CD4-positive, alpha-beta memory T cell (primary cell): ENCODE measurements around the gene ZNF248. TPM values are rescaled to one million over a fixed set of nuclear protein-coding genes. Genes with fewer than 3 reads are reported as not detected.

Experiments used
- CTCF ChIA-PET: fragments of 350-600 bp; sonication (Branson Sonifier 250); formaldehyde crosslinking; loops from one replicate; lab custom pipeline; 2021; ENCODE audit warnings: inconsistent platforms; ENCODE audit not compliant: partially characterized antibody; lab: Charles Lee
- POLR2A ChIA-PET: fragments of 350-600 bp; sonication (Branson Sonifier 250); formaldehyde crosslinking; loops from one replicate; lab custom pipeline; 2021; ENCODE audit not compliant: partially characterized antibody; lab: Charles Lee
- DNase-seq, 5 donors: peaks; one replicate each; pipeline versions ENCODE4 v3.0.0 to v3.0.0-alpha.2; 2020 to 2022; ENCODE audit warnings: mixed read lengths in 1 of 5
- H3K27ac ChIP-seq: one replicate; pipeline ENCODE4 v1.7.0; 2013; ENCODE audit warnings: low read depth, low read length
- H3K27me3 ChIP-seq: 2 replicates; pipeline ENCODE4 v1.7.0; 2013; ENCODE audit warnings: mild to moderate bottlenecking, low read length, moderate library complexity; ENCODE audit not compliant: insufficient read depth
- H3K36me3 ChIP-seq: 2 replicates; pipeline ENCODE4 v1.7.0; 2013; ENCODE audit warnings: mild to moderate bottlenecking, low read length, moderate library complexity; ENCODE audit not compliant: insufficient read depth
- H3K4me1 ChIP-seq: 2 replicates; pipeline ENCODE4 v1.7.0; 2013; ENCODE audit warnings: mild to moderate bottlenecking, low read length, moderate library complexity; ENCODE audit not compliant: insufficient read depth
- H3K4me3 ChIP-seq, 2 donors: one replicate each; pipeline ENCODE4 v1.7.0; 2013; ENCODE audit warnings: low read length in 2 of 2, mild to moderate bottlenecking in 1 of 2
- H3K9me3 ChIP-seq, 2 donors: one replicate each; pipeline ENCODE4 v1.7.0; 2013; ENCODE audit warnings: low read length in 2 of 2, control low read depth in 1 of 2; ENCODE audit not compliant: control insufficient read depth in 1 of 2
- H3K27ac Mint-ChIP-seq, 7 donors: one replicate each; pipeline ENCODE4 v1.8.0; 2020 to 2021; ENCODE audit warnings: mixed read lengths in 7 of 7, mild to moderate bottlenecking in 6 of 7, inconsistent platforms in 3 of 7, moderate library complexity in 3 of 7
- H3K27me3 Mint-ChIP-seq, 2 donors: one replicate each; pipeline ENCODE4 v1.8.0; 2020 to 2021; ENCODE audit warnings: mixed read lengths in 2 of 2
- H3K36me3 Mint-ChIP-seq, 2 donors: one replicate each; pipeline ENCODE4 v1.8.0; 2020 to 2021; ENCODE audit warnings: mixed read lengths in 2 of 2, inconsistent platforms in 1 of 2, mild to moderate bottlenecking in 1 of 2
- H3K4me1 Mint-ChIP-seq, 4 donors: one replicate each; pipeline ENCODE4 v1.8.0; 2020 to 2021; ENCODE audit warnings: mixed read lengths in 4 of 4, mild to moderate bottlenecking in 1 of 4
- H3K4me3 Mint-ChIP-seq, 8 donors: one replicate each; pipeline ENCODE4 v1.8.0; 2020 to 2021; ENCODE audit warnings: mixed read lengths in 8 of 8, mild to moderate bottlenecking in 7 of 8, moderate library complexity in 6 of 8, inconsistent platforms in 3 of 8
- H3K9me3 Mint-ChIP-seq, 8 donors: one replicate each; pipeline ENCODE4 v1.8.0; 2020 to 2021; ENCODE audit warnings: mixed read lengths in 8 of 8, mild to moderate bottlenecking in 5 of 8, inconsistent platforms in 3 of 8, moderate library complexity in 1 of 8
- intact Hi-C: fragments of 100-400 bp; cut with micrococcal nuclease; formaldehyde crosslinking; loops from one replicate; pipeline ENCODE4 v1.15.1; 2023
- polyA plus RNA-seq, 2 donors: library from polyadenylated mRNA; unstranded; fragments of 300-500 nt; fragmentation: Illumina TruSeq; gene quantifications; one replicate each; pipeline ENCODE4 v1.2.3, GENCODE V29; 2021
- total RNA-seq, 2 experiments: library from RNA; stranded (reverse); gene quantifications; one replicate each; pipeline ENCODE4 v1.2.3, GENCODE V29; 2021

Gene ZNF248
- total and polyA plus RNA-seq, 4 experiments from 2014 or later, result 5.4 to 18.7 (median 13.2) TPM

DNA sequence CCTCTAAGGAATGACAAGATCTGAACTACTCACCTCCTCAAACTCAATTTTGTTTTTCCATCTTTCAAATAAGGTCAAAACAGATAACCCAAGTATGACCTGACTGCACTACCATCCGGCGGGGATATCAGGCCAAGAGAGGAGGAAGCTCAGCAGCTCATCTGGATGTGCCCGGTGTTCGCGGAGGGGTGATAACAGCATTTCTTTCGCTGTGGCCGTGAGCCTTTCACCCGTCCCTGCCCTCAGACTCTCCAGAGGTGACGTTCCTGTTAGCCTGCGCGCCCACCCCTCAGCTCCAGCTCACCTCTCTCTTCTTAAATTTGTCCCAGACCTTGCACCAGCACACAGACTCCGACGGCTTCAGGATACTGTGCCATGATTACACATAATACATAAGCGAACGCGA lies 526 bp downstream of the ZNF248 start:
- H3K9me3 ChIP-seq, result no peaks in the 10 kb centered on the region
- peaks cover 19% of the 10 kb centered on the region for H3K4me1 ChIP-seq
- peaks cover 0 to 2% (median 0%) of the 10 kb centered on the region in 8 donors for H3K9me3 Mint-ChIP-seq
- intact Hi-C loops, result loop anchor here (1.0 kb wide), 3 partner anchors 119 to 545 kb away; partner anchors contain the start of genes ZNF25 and ZNF37A
- peak overlapping the region; percentile 92 to 99 (median 98) for H3K27ac Mint-ChIP-seq
- peaks cover 18 to 24% of the 10 kb centered on the region in 2 donors for H3K36me3 Mint-ChIP-seq
- peak overlapping the region; percentile 87 to 99 (median 91) for H3K4me3 Mint-ChIP-seq
- H3K27ac ChIP-seq, result peak overlapping the region; percentile 97
- POLR2A ChIA-PET, result interaction anchor here (0.6 to 2.3 kb wide), 4 partner anchors 118 to 546 kb away, joined by 3 to 10 read pairs (median 3); partner anchors contain the start of gene ZNF33A
- H3K4me3 ChIP-seq, result peak overlapping the region; percentile 86 to 92
- no peaks in the 10 kb centered on the region for H3K27me3 ChIP-seq
- peaks cover 28 to 48% (median 39%) of the 10 kb centered on the region in 4 donors for H3K4me1 Mint-ChIP-seq
- no peaks in the 10 kb centered on the region for H3K27me3 Mint-ChIP-seq
- DNase-seq, result peak in 3 of 5 donors; percentile 35 to 39 (median 36)
- no peaks in the 10 kb centered on the region for H3K36me3 ChIP-seq
- CTCF ChIA-PET, result interaction anchor here (1.2 kb wide), 1 partner anchor 15 kb away, joined by 4 read pairs; no protein-coding TSS in a partner anchor

- CTCF ChIA-PET, result interaction anchor here (1.2 kb wide), 1 partner anchor 13 kb away, joined by 4 read pairs; no protein-coding TSS in a partner anchor
- H3K27ac Mint-ChIP-seq, result peak overlapping the region in 5 of 7 donors; percentile 47 to 79 (median 72)
- intact Hi-C loops, result no loop called here
Measured at GRCh38 chr10:37855636-37856035, 1.8 kb downstream of the ZNF248 start.

GRCh38 chr10:37854626-37855025 lies 2.8 kb downstream of the ZNF248 start:
- no peak for DNase-seq
- H3K4me1 ChIP-seq, result peaks cover 19% of the 10 kb centered on the region
- H3K4me3 Mint-ChIP-seq, result peak overlapping the region in 3 of 8 donors; percentile 26 to 39 (median 32)
- no peaks in the 10 kb centered on the region for H3K27me3 Mint-ChIP-seq
- intact Hi-C loops, result no loop called here
- peaks cover 21 to 30% of the 10 kb centered on the region in 2 donors for H3K36me3 Mint-ChIP-seq
- no peak overlapping the region for H3K4me3 ChIP-seq
- POLR2A ChIA-PET, result no interaction called here
- no peak overlapping the region for H3K27ac ChIP-seq
- CTCF ChIA-PET, result no interaction called here
- H3K9me3 Mint-ChIP-seq, result peaks cover 0 to 2% (median 0%) of the 10 kb centered on the region in 8 donors
- no peak overlapping the region for H3K27ac Mint-ChIP-seq
- no peaks in the 10 kb centered on the region for H3K9me3 ChIP-seq
- no peaks in the 10 kb centered on the region for H3K36me3 ChIP-seq
- H3K4me1 Mint-ChIP-seq, result peaks cover 32 to 53% (median 42%) of the 10 kb centered on the region in 4 donors
- no peaks in the 10 kb centered on the region for H3K27me3 ChIP-seq

More at GRCh38 chr10:37855636-37856035, 1.8 kb downstream of the ZNF248 start:
- peaks cover 19% of the 10 kb centered on the region for H3K4me1 ChIP-seq
- H3K36me3 Mint-ChIP-seq, result peaks cover 21 to 27% of the 10 kb centered on the region in 2 donors
- DNase-seq, result no peak
- H3K4me1 Mint-ChIP-seq, result peaks cover 30 to 52% (median 39%) of the 10 kb centered on the region in 4 donors
- no peaks in the 10 kb centered on the region for H3K36me3 ChIP-seq
- no peak overlapping the region for H3K4me3 ChIP-seq
- H3K27me3 Mint-ChIP-seq, result no peaks in the 10 kb centered on the region
- H3K4me3 Mint-ChIP-seq, result peak overlapping the region; percentile 12 to 99 (median 58)
- no peaks in the 10 kb centered on the region for H3K27me3 ChIP-seq
- no peak overlapping the region for H3K27ac ChIP-seq
- POLR2A ChIA-PET, result interaction anchor here (2.3 kb wide), 1 partner anchor 119 kb away, joined by 10 read pairs; no protein-coding TSS in a partner anchor
- H3K9me3 ChIP-seq, result no peaks in the 10 kb centered on the region
- peaks cover 0 to 2% (median 0%) of the 10 kb centered on the region in 8 donors for H3K9me3 Mint-ChIP-seq

DNA sequence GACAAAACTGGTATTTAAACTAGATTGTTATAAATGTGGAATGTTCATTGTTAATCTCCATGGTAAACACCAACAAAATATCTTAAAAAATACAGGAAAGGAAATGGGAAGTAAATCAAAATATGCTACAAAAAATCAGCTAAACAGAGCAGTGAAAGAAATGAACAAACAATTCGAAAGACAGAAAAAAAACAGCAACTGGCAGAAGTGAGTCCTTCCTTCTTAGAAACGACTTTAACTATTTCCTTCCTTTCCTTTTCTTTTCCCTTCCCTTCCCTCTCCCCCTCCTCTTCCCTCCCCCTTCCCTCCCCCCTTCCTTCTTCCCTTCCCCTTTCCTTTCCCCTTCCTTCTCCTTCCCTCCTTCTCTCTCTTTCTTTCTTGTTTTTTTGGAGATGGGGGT lies 12.8 kb downstream of the ZNF248 start:
- no peak overlapping the region for H3K27ac ChIP-seq
- H3K27me3 ChIP-seq, result no peaks in the 10 kb centered on the region
- no peaks in the 10 kb centered on the region for H3K27me3 Mint-ChIP-seq
- peaks cover 51 to 72% of the 10 kb centered on the region in 2 donors for H3K36me3 Mint-ChIP-seq
- DNase-seq, result no peak
- ChIA-PET CTCF (no interaction called here), POLR2A (no interaction called here)
- H3K4me1 Mint-ChIP-seq, result peaks cover 3 to 12% (median 8%) of the 10 kb centered on the region in 4 donors
- H3K36me3 ChIP-seq, result peaks cover 4% of the 10 kb centered on the region
- no peak overlapping the region for H3K4me3 ChIP-seq
- peaks cover 0 to 31% (median 12%) of the 10 kb centered on the region in 8 donors for H3K9me3 Mint-ChIP-seq
- H3K9me3 ChIP-seq, result no peaks in the 10 kb centered on the region
- no peak overlapping the region for H3K27ac Mint-ChIP-seq
- H3K4me1 ChIP-seq, result no peaks in the 10 kb centered on the region
- H3K4me3 Mint-ChIP-seq, result no peak overlapping the region
- intact Hi-C loops, result no loop called here

DNA sequence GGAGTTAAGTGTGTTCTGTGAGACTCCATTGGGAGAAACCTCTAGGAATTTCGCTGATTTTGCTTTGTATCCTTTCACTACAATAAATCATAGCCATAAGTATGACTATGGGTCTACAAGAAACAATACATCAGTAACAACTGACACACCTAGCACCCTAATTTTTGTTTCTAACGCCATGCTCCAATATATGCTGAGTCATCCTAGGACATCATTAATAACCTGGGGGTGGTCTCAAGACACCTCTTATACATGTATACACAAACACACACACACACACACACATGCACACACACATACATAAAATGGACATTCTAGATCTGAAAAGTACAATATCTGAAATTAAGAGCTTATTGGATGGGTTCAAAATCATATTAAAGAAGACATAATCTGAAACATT lies 18.2 kb downstream of the ZNF248 start:
- no peak overlapping the region for H3K4me3 Mint-ChIP-seq
- DNase-seq, result no peak
- no peaks in the 10 kb centered on the region for H3K27me3 Mint-ChIP-seq
- H3K36me3 ChIP-seq, result peaks cover 21% of the 10 kb centered on the region
- H3K36me3 Mint-ChIP-seq, result peaks cover 84 to 97% of the 10 kb centered on the region in 2 donors
- no peaks in the 10 kb centered on the region for H3K9me3 ChIP-seq
- POLR2A ChIA-PET, result no interaction called here
- peaks cover 13 to 74% (median 44%) of the 10 kb centered on the region in 8 donors for H3K9me3 Mint-ChIP-seq
- no peak overlapping the region for H3K27ac ChIP-seq
- no peak overlapping the region for H3K27ac Mint-ChIP-seq
- no peaks in the 10 kb centered on the region for H3K4me1 ChIP-seq
- peaks cover 0 to 15% (median 6%) of the 10 kb centered on the region in 4 donors for H3K4me1 Mint-ChIP-seq
- CTCF ChIA-PET, result no interaction called here
- no peak overlapping the region for H3K4me3 ChIP-seq
- no peaks in the 10 kb centered on the region for H3K27me3 ChIP-seq
- intact Hi-C loops, result no loop called here

DNA sequence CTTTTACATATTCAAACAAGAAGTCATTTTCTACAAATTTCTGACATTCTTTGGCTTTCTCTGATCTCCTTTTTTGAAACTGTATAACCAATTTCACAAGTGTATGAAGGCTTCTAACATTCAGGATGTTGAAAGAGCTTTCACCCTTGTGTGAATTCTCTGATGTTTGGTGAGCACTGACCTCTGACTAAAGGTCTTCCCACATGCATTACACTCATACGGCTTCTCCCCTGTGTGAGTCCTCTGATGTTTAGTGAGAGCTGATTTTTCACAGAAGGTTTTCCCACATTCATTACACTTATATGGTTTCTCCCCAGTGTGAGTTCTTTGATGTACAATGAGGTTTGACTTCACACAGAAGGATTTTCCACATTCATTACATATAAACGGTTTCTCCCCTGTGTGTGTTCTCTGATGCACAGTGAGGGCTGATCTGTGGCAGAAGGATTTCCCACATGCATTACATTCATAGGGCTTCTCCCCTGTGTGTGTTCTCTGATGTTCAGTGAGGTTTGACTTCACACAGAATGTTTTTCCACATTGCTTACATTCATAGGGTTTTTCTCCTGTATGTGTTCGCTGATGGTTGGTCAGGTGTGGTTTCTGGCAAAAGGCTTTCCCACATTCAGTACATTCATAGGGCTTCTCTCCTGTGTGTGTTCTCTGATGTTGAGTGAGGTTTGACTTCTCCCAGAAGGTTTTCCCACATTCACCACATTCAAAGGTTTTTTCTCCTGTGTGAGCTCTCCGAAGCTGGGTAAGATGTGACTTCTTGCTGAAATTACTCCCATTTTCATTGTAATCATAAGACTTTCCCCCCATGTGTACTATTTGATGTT lies 25.7 kb downstream of the ZNF248 start:
- no peak overlapping the region for H3K27ac ChIP-seq
- no peaks in the 10 kb centered on the region for H3K27me3 Mint-ChIP-seq
- no peak overlapping the region for H3K27ac Mint-ChIP-seq
- H3K4me1 Mint-ChIP-seq, result peaks cover 0 to 2% (median 0%) of the 10 kb centered on the region in 4 donors
- no peak overlapping the region for H3K4me3 Mint-ChIP-seq
- ChIA-PET CTCF (no interaction called here), POLR2A (no interaction called here)
- no peaks in the 10 kb centered on the region for H3K27me3 ChIP-seq
- intact Hi-C loops, result no loop called here
- peaks cover 96 to 98% of the 10 kb centered on the region in 2 donors for H3K36me3 Mint-ChIP-seq
- DNase-seq, result no peak
- H3K9me3 ChIP-seq, result peaks cover 9 to 31% of the 10 kb centered on the region in 2 donors
- H3K4me1 ChIP-seq, result no peaks in the 10 kb centered on the region
- H3K36me3 ChIP-seq, result peaks cover 42% of the 10 kb centered on the region
- peaks cover 15 to 98% (median 92%) of the 10 kb centered on the region in 8 donors for H3K9me3 Mint-ChIP-seq
- no peak overlapping the region for H3K4me3 ChIP-seq

GRCh38 chr10:37826806-37827205 lies 30.6 kb downstream of the ZNF248 start:
- Histone ChIP-seq H3K27ac (no peak overlapping the region), H3K9me3 (peaks cover 1 to 14% of the 10 kb centered on the region in 2 donors), H3K27me3 (no peaks in the 10 kb centered on the region), H3K36me3 (peaks cover 13% of the 10 kb centered on the region), H3K4me3 (no peak overlapping the region), H3K4me1 (no peaks in the 10 kb centered on the region)
- peaks cover 60 to 68% of the 10 kb centered on the region in 2 donors for H3K36me3 Mint-ChIP-seq
- intact Hi-C loops, result no loop called here
- no peak overlapping the region for H3K4me3 Mint-ChIP-seq
- ChIA-PET POLR2A (no interaction called here), CTCF (no interaction called here)
- no peaks in the 10 kb centered on the region for H3K27me3 Mint-ChIP-seq
- H3K9me3 Mint-ChIP-seq, result peaks cover 2 to 91% (median 76%) of the 10 kb centered on the region in 8 donors
- no peak for DNase-seq
- no peaks in the 10 kb centered on the region for H3K4me1 Mint-ChIP-seq
- H3K27ac Mint-ChIP-seq, result no peak overlapping the region
